Motor neuron (in vitro differentiated cells): ENCODE measurements around the gene SERPINF2. TPM values are rescaled to one million over a fixed set of nuclear protein-coding genes. Genes with fewer than 3 reads are reported as not detected.

Experiments used
- ATAC-seq, 8 experiments: fragments of 200-7000 bp; cut with Tn5 transposase; replicated peaks in 6 of 8; 2 replicates each; pipeline ENCODE4 v1.8.0; 2021; ENCODE audit warnings: mild to moderate bottlenecking in 8 of 8, moderate library complexity in 8 of 8
- H3K27ac ChIP-seq, 2 donors: fragments of 250-450 bp; sonication (Bioruptor Pico); 2 replicates each; pipeline ENCODE4 v1.9.0; 2021; ENCODE audit warnings: antibody characterized with exemption in 2 of 2, mild to moderate bottlenecking in 2 of 2, moderate library complexity in 1 of 2
- H3K4me1 ChIP-seq, 2 donors: fragments of 250-450 bp; sonication (Bioruptor Pico); replicated peaks in 1 of 2; 2 replicates each; pipeline ENCODE4 v1.6.1; 2021; ENCODE audit warnings: antibody characterized with exemption in 2 of 2, mild to moderate bottlenecking in 2 of 2, moderate library complexity in 1 of 2
- H3K4me3 ChIP-seq, 5 donors: fragments of 250-450 bp; sonication (Bioruptor Pico); 2 replicates each; pipeline ENCODE4 v1.9.0; 2021; ENCODE audit warnings: antibody characterized with exemption in 5 of 5, mild to moderate bottlenecking in 5 of 5, moderate library complexity in 4 of 5
- WGBS, 10 experiments: fragments of 450-650 bp; shearing (Covaris generic); methylation state at CpG; one replicate each; pipeline ENCODE4 v1.0.0; 2022; 5-methylcytosine and 5-hydroxymethylcytosine counted together
- in situ Hi-C, 9 experiments: fragments of 400-800 bp; cut with MboI; loops; one replicate each; pipeline ENCODE4 v1.15.0; 2021; ENCODE audit warnings: low sequenced_read_pairs in 9 of 9, low pct_unique_long_range_greater_than_20kb in 2 of 9; ENCODE audit not compliant: unreplicated experiment in 9 of 9
- total RNA-seq, 8 experiments: library from RNA; unstranded; fragments of 300-600 nt; gene quantifications; 2 replicates each; pipeline versions ENCODE4 v1.2.3 to v1.2.4, GENCODE V29; 2022

Gene SERPINF2
- total RNA-seq, 8 experiments from 2014 or later = 0.11 to 0.63 (median 0.30) TPM

GRCh38 chr17:1744551-1745512, 2.2 kb downstream of the SERPINF2 start:
- Histone ChIP-seq H3K27ac (no peak overlapping the region), H3K4me3 (no peak overlapping the region), H3K4me1 (peaks cover 5 to 14% of the 10 kb centered on the region in 2 donors)
- in situ Hi-C loops = no loop called here
- 0 to 92% (median 71%) methylated on average over 1 to 3 of the region's 29 CpGs; no CpG with 5 or more reads in 1 of the 10 experiments for WGBS, 10 experiments
- ATAC-seq = no peak

GRCh38 chr17:1745513-1746020, 2.9 kb downstream of the SERPINF2 start:
- Histone ChIP-seq H3K4me1 (peaks cover 5 to 14% of the 10 kb centered on the region in 2 donors), H3K27ac (no peak overlapping the region), H3K4me3 (no peak overlapping the region)
- no peak for ATAC-seq
- in situ Hi-C loops = no loop called here
- WGBS, 10 experiments = 73 to 100% methylated on average over 1 to 3 of the region's 12 CpGs; no CpG with 5 or more reads in 8 of the 10 experiments

- WGBS, 10 experiments = 20 to 87% (median 68%) methylated on average over 1 to 7 of the region's 22 CpGs; no CpG with 5 or more reads in 4 of the 10 experiments
- peak in 7 of 8 experiments; percentile 24 to 92 (median 49) for ATAC-seq
These were observed 4.4 kb downstream of the SERPINF2 start for GRCh38 chr17:1746975-1747543.

DNA sequence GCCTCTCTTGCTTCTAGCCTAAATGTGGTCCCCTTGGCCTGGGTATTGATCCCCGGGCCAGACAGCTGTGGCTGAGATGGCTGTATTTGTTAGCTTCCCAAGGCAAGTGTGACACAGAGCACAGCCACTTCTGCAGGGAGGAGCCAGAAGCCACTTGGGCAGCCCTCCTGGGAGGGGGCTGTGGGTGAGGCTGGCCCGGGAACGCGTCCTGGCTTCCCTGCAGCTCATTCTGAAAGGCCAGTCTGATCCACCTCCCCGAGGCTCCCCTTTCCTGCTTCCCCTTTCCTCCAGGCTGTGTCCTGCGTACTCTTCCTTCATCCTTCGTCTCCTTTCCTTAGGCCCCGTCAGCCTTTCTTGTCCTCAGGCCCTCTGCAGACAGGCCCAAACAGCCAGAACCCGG, 8.0 kb downstream of the SERPINF2 start:
- Histone ChIP-seq H3K27ac (no peak overlapping the region), H3K4me1 (peaks cover under 1 to 9% of the 10 kb centered on the region in 2 donors), H3K4me3 (no peak overlapping the region)
- WGBS, 10 experiments = 62 to 100% (median 82%) methylated on average over 1 to 3 of the region's 9 CpGs; no CpG with 5 or more reads in 6 of the 10 experiments
- ATAC-seq = no peak
- in situ Hi-C loops = no loop called here

More at GRCh38 chr17:1746975-1747543, 4.4 kb downstream of the SERPINF2 start:
- Histone ChIP-seq H3K27ac (no peak overlapping the region), H3K4me1 (peaks cover 4 to 13% of the 10 kb centered on the region in 2 donors), H3K4me3 (no peak overlapping the region)
- in situ Hi-C loops = no loop called here

GRCh38 chr17:1752425-1753262, 10.0 kb downstream of the SERPINF2 start:
- WGBS, 10 experiments = 20 to 77% (median 61%) methylated on average over 2 to 9 of the region's 18 CpGs; no CpG with 5 or more reads in 3 of the 10 experiments
- Histone ChIP-seq H3K4me1 (peaks cover 6 to 15% of the 10 kb centered on the region in 2 donors), H3K27ac (no peak overlapping the region), H3K4me3 (no peak overlapping the region)
- peak in 4 of 8 experiments; percentile 9 to 87 (median 60) for ATAC-seq
- in situ Hi-C loops = no loop called here

DNA sequence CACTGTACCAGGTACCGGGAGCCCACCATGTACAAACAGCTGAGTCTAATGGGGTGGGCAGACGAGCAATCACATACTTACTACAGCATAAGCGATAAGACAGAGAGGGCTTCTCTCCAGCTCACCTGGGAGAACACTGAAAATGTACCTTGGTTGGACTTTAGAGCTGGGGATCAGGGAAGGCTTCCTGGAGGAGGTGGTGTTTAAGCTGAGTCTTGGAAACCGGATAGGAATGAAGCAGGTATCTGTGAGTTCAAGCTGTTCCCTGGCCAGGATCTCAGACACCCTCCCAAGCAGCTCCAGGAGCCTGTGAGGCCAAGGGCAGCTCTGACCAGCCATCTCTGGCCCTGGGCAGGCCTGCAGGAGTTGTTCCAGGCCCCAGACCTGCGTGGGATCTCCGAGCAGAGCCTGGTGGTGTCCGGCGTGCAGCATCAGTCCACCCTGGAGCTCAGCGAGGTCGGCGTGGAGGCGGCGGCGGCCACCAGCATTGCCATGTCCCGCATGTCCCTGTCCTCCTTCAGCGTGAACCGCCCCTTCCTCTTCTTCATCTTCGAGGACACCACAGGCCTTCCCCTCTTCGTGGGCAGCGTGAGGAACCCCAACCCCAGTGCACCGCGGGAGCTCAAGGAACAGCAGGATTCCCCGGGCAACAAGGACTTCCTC, 11.2 kb downstream of the SERPINF2 start:
- ATAC-seq = peak in 1 of 8 experiments; percentile 9
- in situ Hi-C loops = no loop called here
- 91 to 100% (median 100%) methylated on average over 2 to 4 of the region's 23 CpGs; no CpG with 5 or more reads in 3 of the 10 experiments for WGBS, 10 experiments
- H3K4me3 ChIP-seq = no peak overlapping the region
- peaks cover 6 to 15% of the 10 kb centered on the region in 2 donors for H3K4me1 ChIP-seq
- no peak overlapping the region for H3K27ac ChIP-seq

GRCh38 chr17:1754430-1755112, 11.9 kb downstream of the SERPINF2 start:
- ATAC-seq = peak in 4 of 8 experiments; percentile 18 to 33 (median 22)
- Histone ChIP-seq H3K4me3 (no peak overlapping the region), H3K4me1 (peaks cover 6 to 15% of the 10 kb centered on the region in 2 donors), H3K27ac (no peak overlapping the region)
- WGBS, 10 experiments = 73 to 100% methylated on average over 1 to 6 of the region's 25 CpGs; no CpG with 5 or more reads in 8 of the 10 experiments
- in situ Hi-C loops = no loop called here

GRCh38 chr17:1755252-1755826, 12.7 kb downstream of the SERPINF2 start:
- 63 to 95% (median 88%) methylated on average over 4 to 9 of the region's 20 CpGs; no CpG with 5 or more reads in 6 of the 10 experiments for WGBS, 10 experiments
- in situ Hi-C loops = no loop called here
- Histone ChIP-seq H3K27ac (no peak overlapping the region), H3K4me1 (peaks cover 6 to 15% of the 10 kb centered on the region in 2 donors), H3K4me3 (no peak overlapping the region)
- peak in 5 of 8 experiments; percentile 21 to 36 (median 29) for ATAC-seq

DNA sequence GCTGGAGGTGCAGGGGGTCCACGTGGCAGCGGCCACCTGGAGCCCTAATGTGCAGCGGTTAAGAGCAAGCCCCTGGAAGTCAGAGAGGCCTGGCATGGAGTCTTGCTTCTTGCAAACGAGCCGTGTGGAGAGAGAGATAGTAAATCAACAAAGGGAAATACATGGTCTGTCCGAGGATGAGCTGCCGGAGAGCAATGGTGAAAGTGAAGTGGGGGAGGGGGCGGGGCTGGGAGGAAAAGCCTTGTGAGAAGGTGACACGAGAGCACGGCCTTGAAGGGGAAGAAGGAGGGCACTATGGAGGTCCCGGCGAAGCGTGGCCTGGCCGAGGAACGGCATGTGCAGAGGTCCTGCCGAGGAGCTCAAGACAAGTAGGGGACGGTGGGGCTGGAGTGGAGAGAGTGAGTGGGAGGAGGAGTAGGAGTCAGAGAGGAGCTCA, 13.2 kb downstream of the SERPINF2 start:
- WGBS, 10 experiments = 20 to 90% (median 54%) methylated on average over 1 to 6 of the region's 17 CpGs; no CpG with 5 or more reads in 5 of the 10 experiments
- no peak overlapping the region for H3K27ac ChIP-seq
- ATAC-seq = peak in 5 of 8 experiments; percentile 40 to 68 (median 51)
- in situ Hi-C loops = no loop called here
- no peak overlapping the region for H3K4me3 ChIP-seq
- peaks cover 6 to 15% of the 10 kb centered on the region in 2 donors for H3K4me1 ChIP-seq

- H3K27ac ChIP-seq = no peak overlapping the region
- 69 to 86% (median 80%) methylated on average over 2 to 9 of the region's 15 CpGs; no CpG with 5 or more reads in 4 of the 10 experiments for WGBS, 10 experiments
- in situ Hi-C loops = no loop called here
These were observed 16.1 kb downstream of the SERPINF2 start for GRCh38 chr17:1758807-1759206.

DNA sequence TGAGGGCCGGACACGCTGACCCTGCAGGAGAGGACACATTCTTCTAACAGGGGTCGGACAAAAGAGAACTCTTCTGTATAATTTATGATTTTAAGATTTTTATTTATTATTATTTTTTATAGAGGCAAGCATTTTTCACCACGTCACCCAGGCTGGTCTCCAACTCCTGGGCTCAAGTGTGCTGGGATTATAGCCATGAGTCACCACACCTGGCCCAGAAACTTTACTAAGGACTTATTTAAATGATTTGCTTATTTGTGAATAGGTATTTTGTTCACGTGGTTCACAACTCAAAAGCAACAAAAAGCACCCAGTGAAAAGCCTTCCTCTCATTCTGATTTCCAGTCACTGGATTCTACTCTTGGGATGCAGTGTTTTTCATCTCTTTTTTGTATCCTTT, 16.9 kb downstream of the SERPINF2 start:
- in situ Hi-C loops = no loop called here
- ATAC-seq = no peak
- Histone ChIP-seq H3K4me3 (no peak overlapping the region), H3K4me1 (peaks cover 29 to 39% of the 10 kb centered on the region in 2 donors), H3K27ac (no peak overlapping the region)
- WGBS, 10 experiments = 30 to 100% (median 76%) methylated on average over 1 to 5 of the region's 5 CpGs; no CpG with 5 or more reads in 1 of the 10 experiments

More at GRCh38 chr17:1758807-1759206, 16.1 kb downstream of the SERPINF2 start:
- no peak for ATAC-seq
- no peak overlapping the region for H3K4me3 ChIP-seq
- H3K4me1 ChIP-seq = peaks cover 29 to 37% of the 10 kb centered on the region in 2 donors
